NT2/D1 (cell line): Measurements from ENCODE around the gene CACNA1G.

Source experiments
- DNase-seq: peaks from one replicate; pipeline ENCODE4 v3.0.0-alpha.2; 2011; ENCODE audit warnings: low read depth, low spot score
- H3K27me3 ChIP-seq: 2 replicates; pipeline ENCODE4 v1.6.0; 2011; ENCODE audit warnings: mild to moderate bottlenecking; ENCODE audit not compliant: insufficient read length, insufficient read depth
- H3K36me3 ChIP-seq: 2 replicates; pipeline ENCODE4 v1.6.1; 2011; ENCODE audit warnings: mild to moderate bottlenecking, low read length, mixed read lengths; ENCODE audit not compliant: insufficient read depth, insufficient read length
- H3K4me1 ChIP-seq: 2 replicates; pipeline ENCODE4 v1.5.1; 2011; ENCODE audit not compliant: insufficient read depth, insufficient read length
- H3K4me3 ChIP-seq: 2 replicates; pipeline ENCODE4 v1.5.1; 2011; ENCODE audit warnings: low read depth; ENCODE audit not compliant: insufficient read length
- H3K9ac ChIP-seq: 2 replicates; pipeline ENCODE4 v1.6.0; 2011; ENCODE audit warnings: low read depth; ENCODE audit not compliant: insufficient read length
- H3K9me3 ChIP-seq: 2 replicates; pipeline ENCODE4 v1.5.1; 2011; ENCODE audit warnings: mild to moderate bottlenecking, low read length; ENCODE audit not compliant: insufficient read depth
- SUZ12 ChIP-seq: IDR thresholded peaks from 2 replicates; pipeline ENCODE4 v1.6.1; 2011; ENCODE audit not compliant: insufficient read length, insufficient read depth; ENCODE audit errors: extremely low read depth
- YY1 ChIP-seq: IDR thresholded peaks from 2 replicates; pipeline ENCODE4 v1.6.1; 2011; ENCODE audit not compliant: insufficient read length, insufficient read depth
- ZNF274 ChIP-seq: IDR thresholded peaks from 2 replicates; pipeline ENCODE4 v1.6.1; 2011; ENCODE audit warnings: mild to moderate bottlenecking, low read depth, low read length

The CACNA1G gene

GRCh38 chr17:50560185-50560824 is at the start of gene CACNA1G:
TSS of gene CACNA1G (plus strand) at chr17:50560715. CDS start at chr17:50561460, 745 bp downstream.
- Histone ChIP-seq H3K36me3 (peaks cover 7% of the 10 kb centered on the region), H3K27me3 (peaks cover 60% of the 10 kb centered on the region), H3K4me3 (peak within 1 kb of the TSS; percentile 60), H3K4me1 (peaks cover 41% of the 10 kb centered on the region), H3K9ac (peak within 1 kb of the TSS; percentile 77), H3K9me3 (no peaks in the 10 kb centered on the region)
- no peak for TF ChIP-seq ZNF274
- no peak for TF ChIP-seq YY1
- TF ChIP-seq SUZ12 = no peak
- peak; percentile 85 for DNase-seq

GRCh38 chr17:50511058-50511457 is 49.5 kb upstream of the CACNA1G start:
- peaks cover 12% of the 10 kb centered on the region for H3K4me1 ChIP-seq
- H3K9ac ChIP-seq = no peak overlapping the region
- H3K9me3 ChIP-seq = no peaks in the 10 kb centered on the region
- H3K36me3 ChIP-seq = no peaks in the 10 kb centered on the region
- no peak overlapping the region for H3K4me3 ChIP-seq
- H3K27me3 ChIP-seq = peaks cover 5% of the 10 kb centered on the region
- DNase-seq = no peak
- TF ChIP-seq ZNF274 (no peak), SUZ12 (no peak), YY1 (no peak)

DNA sequence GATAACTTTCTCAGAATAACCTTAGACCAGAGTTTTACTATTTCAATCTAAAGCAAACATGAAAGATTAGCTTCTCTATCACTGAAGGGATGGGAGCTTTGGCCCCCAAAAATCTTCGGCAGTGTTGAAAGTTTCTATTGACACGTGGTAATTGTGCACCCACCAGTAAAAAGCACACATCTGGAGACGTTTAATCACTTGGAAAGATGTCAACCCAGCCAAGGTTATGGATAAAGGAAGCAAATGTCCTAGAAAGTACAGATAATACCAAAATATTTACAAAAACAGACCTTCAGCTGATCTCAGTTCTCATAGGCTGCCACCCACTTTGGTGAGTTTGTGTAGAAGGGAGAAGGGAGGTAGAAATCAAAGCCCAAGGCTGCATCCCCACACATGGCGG is 47.0 kb upstream of the CACNA1G start:
- Histone ChIP-seq H3K27me3 (peaks cover 4% of the 10 kb centered on the region), H3K9me3 (no peaks in the 10 kb centered on the region), H3K4me1 (peaks cover 17% of the 10 kb centered on the region), H3K9ac (no peak overlapping the region), H3K36me3 (no peaks in the 10 kb centered on the region), H3K4me3 (no peak overlapping the region)
- TF ChIP-seq ZNF274 (no peak), SUZ12 (no peak), YY1 (no peak)
- DNase-seq = no peak

DNA sequence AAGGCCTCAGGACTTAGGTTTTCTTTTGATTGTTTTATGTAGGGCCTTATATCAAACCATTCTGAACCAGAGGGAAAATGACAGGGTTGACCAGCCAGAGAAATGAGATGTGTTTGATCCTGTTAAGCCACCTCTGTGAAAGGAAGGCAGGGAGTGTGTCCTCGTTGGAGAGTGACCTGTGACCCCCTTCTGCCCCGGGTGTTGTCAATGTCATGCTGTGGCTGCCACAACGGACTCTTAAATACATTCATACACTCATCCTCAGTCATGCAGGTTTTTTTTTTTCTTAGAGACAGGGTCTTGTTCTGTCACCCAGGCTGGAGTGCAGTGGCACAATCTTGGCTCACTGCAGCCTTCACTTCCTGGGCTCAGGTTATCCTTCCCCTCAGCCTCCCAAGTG is 46.1 kb upstream of the CACNA1G start:
- Histone ChIP-seq H3K9ac (no peak overlapping the region), H3K4me3 (no peak overlapping the region), H3K4me1 (peaks cover 12% of the 10 kb centered on the region), H3K27me3 (no peaks in the 10 kb centered on the region), H3K36me3 (no peaks in the 10 kb centered on the region), H3K9me3 (no peaks in the 10 kb centered on the region)
- DNase-seq = no peak
- no peak for TF ChIP-seq YY1
- TF ChIP-seq ZNF274 = no peak
- no peak for TF ChIP-seq SUZ12

DNA sequence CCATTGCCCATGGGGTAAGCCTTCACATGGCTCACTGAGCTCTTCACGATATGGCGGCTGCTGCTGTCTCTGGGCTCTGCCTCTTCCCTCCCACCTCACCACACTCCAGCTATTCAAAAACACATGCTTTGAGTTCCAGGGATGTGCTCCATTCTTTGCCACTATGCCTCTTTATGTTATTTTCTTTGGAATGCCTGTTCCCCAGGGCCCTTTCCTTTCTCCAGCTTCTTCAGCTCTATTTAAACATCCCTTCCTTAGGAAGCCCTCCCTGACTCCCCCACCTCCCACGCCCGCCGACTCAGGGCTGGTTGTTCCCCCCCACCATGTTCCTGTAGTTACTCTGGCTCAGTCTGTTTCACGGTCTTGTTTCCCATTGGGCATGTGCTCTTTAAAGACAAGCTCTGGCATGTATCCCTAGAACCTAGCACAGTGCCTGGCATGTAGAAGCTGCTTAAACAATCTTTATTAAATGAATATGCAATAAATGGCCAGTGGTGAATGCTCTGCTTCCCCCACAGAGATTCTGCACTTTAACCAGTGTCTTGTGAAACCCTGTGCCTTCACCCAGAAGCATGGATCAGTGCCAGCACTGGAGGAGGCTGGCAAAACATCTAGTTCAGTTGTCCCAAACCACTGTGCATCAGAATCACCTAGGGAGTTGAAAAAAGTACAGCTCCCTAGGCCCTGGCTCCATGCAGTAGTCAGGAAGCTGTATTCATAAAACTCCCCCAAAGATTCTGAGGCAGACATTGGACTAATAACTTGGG is 45.4 kb upstream of the CACNA1G start:
- Histone ChIP-seq H3K36me3 (no peaks in the 10 kb centered on the region), H3K4me1 (peaks cover 12% of the 10 kb centered on the region), H3K9ac (no peak overlapping the region), H3K4me3 (no peak overlapping the region), H3K27me3 (no peaks in the 10 kb centered on the region), H3K9me3 (no peaks in the 10 kb centered on the region)
- peak; percentile 28 for DNase-seq
- TF ChIP-seq YY1 (no peak), SUZ12 (no peak), ZNF274 (no peak)

- H3K36me3 ChIP-seq = no peaks in the 10 kb centered on the region
- H3K27me3 ChIP-seq = no peaks in the 10 kb centered on the region
- H3K9me3 ChIP-seq = no peaks in the 10 kb centered on the region
- peaks cover 8% of the 10 kb centered on the region for H3K4me1 ChIP-seq
- TF ChIP-seq SUZ12 (no peak), YY1 (no peak), ZNF274 (no peak)
- no peak overlapping the region for H3K4me3 ChIP-seq
- H3K9ac ChIP-seq = no peak overlapping the region
- no peak for DNase-seq
Measured at GRCh38 chr17:50517011-50517410, 43.5 kb upstream of the CACNA1G start.

DNA sequence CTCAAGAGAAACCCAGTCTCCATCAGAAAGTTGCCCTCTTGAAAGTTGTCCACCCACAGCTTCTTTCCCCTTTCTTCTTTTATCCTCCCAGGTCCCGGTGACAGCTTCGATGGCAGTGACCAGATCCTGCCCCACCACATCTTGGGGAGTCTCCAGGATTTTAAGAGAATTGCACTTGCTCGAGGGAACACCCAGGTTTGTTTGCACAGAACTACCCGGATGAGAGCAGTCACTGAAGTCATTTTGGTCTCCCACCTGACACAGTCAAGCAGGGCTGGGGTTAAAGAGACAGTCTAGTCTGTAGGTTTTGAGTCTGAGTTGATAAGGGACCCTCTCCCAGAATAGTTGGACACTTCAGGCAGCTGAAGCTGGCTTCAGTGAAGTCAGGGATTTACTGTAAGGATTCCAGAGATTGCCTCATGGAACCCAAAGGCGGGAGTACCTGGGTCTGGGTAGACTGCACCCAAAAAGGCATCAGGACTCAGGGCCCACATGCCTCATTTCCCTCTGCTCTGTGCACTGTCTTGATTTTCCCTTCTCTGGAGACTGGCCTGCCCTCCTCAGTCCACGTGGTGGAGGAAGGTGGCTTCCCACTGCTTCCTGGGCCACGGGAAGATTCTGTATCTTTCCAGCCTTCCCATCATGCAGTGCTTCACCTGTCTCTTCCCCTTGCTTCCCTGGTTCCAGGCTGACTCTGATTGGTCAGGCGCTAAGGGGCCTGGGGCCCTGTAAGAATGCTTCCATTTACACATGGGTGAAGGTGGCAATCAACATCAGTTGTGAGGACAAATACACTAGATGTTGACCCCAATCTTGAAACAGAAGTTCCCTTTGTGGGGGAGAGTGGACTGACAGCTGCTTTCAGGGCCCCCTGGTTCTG is 42.8 kb upstream of the CACNA1G start:
- TF ChIP-seq SUZ12 = no peak
- TF ChIP-seq YY1 = no peak
- no peak for TF ChIP-seq ZNF274
- Histone ChIP-seq H3K9ac (no peak overlapping the region), H3K9me3 (no peaks in the 10 kb centered on the region), H3K4me1 (peaks cover 8% of the 10 kb centered on the region), H3K36me3 (no peaks in the 10 kb centered on the region), H3K27me3 (no peaks in the 10 kb centered on the region), H3K4me3 (no peak overlapping the region)
- DNase-seq = no peak
